IPS-18a (cell line): ENCODE data around the gene SSR2.
"Not testable (repeated sequence)": the region's sequence is repeated elsewhere in the genome, so short reads cannot be mapped to it uniquely, and the experiment has no call there.

Experiments
- H3K27ac ChIP-seq: one replicate; pipeline ENCODE4 v1.5.1; 2013; ENCODE audit warnings: low read length
- H3K27me3 ChIP-seq: one replicate; pipeline ENCODE4 v1.6.1; 2013; ENCODE audit warnings: mild to moderate bottlenecking, low read length; ENCODE audit not compliant: control insufficient read depth, insufficient read depth
- H3K36me3 ChIP-seq: one replicate; pipeline ENCODE4 v1.6.1; 2013; ENCODE audit warnings: low read depth, low read length; ENCODE audit not compliant: control insufficient read depth
- H3K4me1 ChIP-seq: one replicate; pipeline ENCODE4 v1.6.1; 2013; ENCODE audit warnings: low read depth, low read length; ENCODE audit not compliant: control insufficient read depth
- H3K4me3 ChIP-seq: one replicate; pipeline ENCODE4 v1.5.1; 2013; ENCODE audit warnings: low read length
- H3K9ac ChIP-seq: one replicate; pipeline ENCODE4 v1.6.1; 2013; ENCODE audit warnings: mild to moderate bottlenecking, low read length, moderate library complexity
- H3K9me3 ChIP-seq: one replicate; pipeline ENCODE4 v1.6.1; 2013; ENCODE audit warnings: low read depth, low read length; ENCODE audit not compliant: control insufficient read depth

SSR2 gene

GRCh38 chr1:156055281-156056048 is 34.7 kb upstream of the SSR2 start:
- Histone ChIP-seq H3K27ac (no peak overlapping the region), H3K9ac (peak overlapping the region; percentile 65), H3K4me1 (peaks cover 6% of the 10 kb centered on the region), H3K36me3 (peaks cover 6% of the 10 kb centered on the region), H3K27me3 (no peaks in the 10 kb centered on the region), H3K4me3 (peak overlapping the region; percentile 86), H3K9me3 (no peaks in the 10 kb centered on the region)

- Histone ChIP-seq H3K36me3 (peaks cover 12% of the 10 kb centered on the region), H3K9ac (peak within 1 kb of the TSS; percentile 95), H3K4me1 (peaks cover 6% of the 10 kb centered on the region), H3K27me3 (no peaks in the 10 kb centered on the region), H3K9me3 (no peaks in the 10 kb centered on the region), H3K4me3 (peak within 1 kb of the TSS; percentile 86), H3K27ac (peak within 1 kb of the TSS; percentile 91)
These were observed 33.9 kb upstream of the SSR2 start, which contains the start of gene LAMTOR2 for GRCh38 chr1:156054500-156055280. Gene LAMTOR2, plus strand, starts transcription at chr1:156054782. Its CDS starts 108 bp downstream, at chr1:156054890.

- peaks cover 6% of the 10 kb centered on the region for H3K4me1 ChIP-seq
- H3K36me3 ChIP-seq: peaks cover 19% of the 10 kb centered on the region
- H3K27ac ChIP-seq: peak within 1 kb of the TSS; percentile 91
- peak within 1 kb of the TSS; percentile 86 for H3K4me3 ChIP-seq
- no peaks in the 10 kb centered on the region for H3K9me3 ChIP-seq
- H3K27me3 ChIP-seq: no peaks in the 10 kb centered on the region
- peak within 1 kb of the TSS; percentile 95 for H3K9ac ChIP-seq
These were observed 33.2 kb upstream of the SSR2 start, which contains the start of gene UBQLN4 for GRCh38 chr1:156053768-156054499. Gene UBQLN4, minus strand, starts transcription at chr1:156053798. Its CDS starts 97 bp downstream, at chr1:156053701.

GRCh38 chr1:156052862-156053767 is 32.4 kb upstream of the SSR2 start:
- Histone ChIP-seq H3K9ac (peak overlapping the region; percentile 39), H3K9me3 (no peaks in the 10 kb centered on the region), H3K4me1 (peaks cover 6% of the 10 kb centered on the region), H3K4me3 (peak overlapping the region; percentile 76), H3K27ac (no peak overlapping the region), H3K27me3 (no peaks in the 10 kb centered on the region), H3K36me3 (peaks cover 24% of the 10 kb centered on the region)

- Histone ChIP-seq H3K4me3 (no peak overlapping the region), H3K9me3 (no peaks in the 10 kb centered on the region), H3K9ac (no peak overlapping the region), H3K4me1 (peaks cover 6% of the 10 kb centered on the region), H3K36me3 (peaks cover 26% of the 10 kb centered on the region), H3K27me3 (no peaks in the 10 kb centered on the region), H3K27ac (no peak overlapping the region)
These were observed 30.4 kb upstream of the SSR2 start for GRCh38 chr1:156051011-156051725.

GRCh38 chr1:156050376-156050775 is 29.6 kb upstream of the SSR2 start:
- Histone ChIP-seq H3K9me3 (no peaks in the 10 kb centered on the region), H3K27ac (no peak overlapping the region), H3K27me3 (no peaks in the 10 kb centered on the region), H3K4me1 (peaks cover 1% of the 10 kb centered on the region), H3K4me3 (no peak overlapping the region), H3K9ac (no peak overlapping the region), H3K36me3 (peaks cover 23% of the 10 kb centered on the region)

- Histone ChIP-seq H3K9me3 (no peaks in the 10 kb centered on the region), H3K4me3 (no peak overlapping the region), H3K27ac (no peak overlapping the region), H3K36me3 (peaks cover 27% of the 10 kb centered on the region), H3K9ac (no peak overlapping the region), H3K27me3 (no peaks in the 10 kb centered on the region), H3K4me1 (no peaks in the 10 kb centered on the region)
These were observed 28.0 kb upstream of the SSR2 start for GRCh38 chr1:156048663-156049258.

GRCh38 chr1:156045076-156045475 is 24.3 kb upstream of the SSR2 start:
- no peaks in the 10 kb centered on the region for H3K9me3 ChIP-seq
- no peaks in the 10 kb centered on the region for H3K4me1 ChIP-seq
- no peak overlapping the region for H3K4me3 ChIP-seq
- no peak overlapping the region for H3K9ac ChIP-seq
- H3K27ac ChIP-seq: no peak overlapping the region
- H3K27me3 ChIP-seq: no peaks in the 10 kb centered on the region
- peaks cover 47% of the 10 kb centered on the region for H3K36me3 ChIP-seq

- Histone ChIP-seq H3K27ac (no peak overlapping the region), H3K9ac (no peak overlapping the region), H3K9me3 (no peaks in the 10 kb centered on the region), H3K27me3 (no peaks in the 10 kb centered on the region), H3K36me3 (peaks cover 27% of the 10 kb centered on the region), H3K4me1 (no peaks in the 10 kb centered on the region), H3K4me3 (no peak overlapping the region)
These were observed 22.1 kb upstream of the SSR2 start for GRCh38 chr1:156042828-156043227.

- H3K27ac ChIP-seq, H3K27me3 ChIP-seq, H3K36me3 ChIP-seq, H3K9ac ChIP-seq, H3K9me3 ChIP-seq, H3K4me1 ChIP-seq, H3K4me3 ChIP-seq: not testable (repeated sequence)
These were observed 14.2 kb upstream of the SSR2 start for GRCh38 chr1:156034991-156035390.
